HG03565 (cell line): Measurements from ENCODE around the gene ANXA11.
A peak's percentile ranks its signal among the peaks of the same experiment; 100 is the strongest.

Source experiments
- ATAC-seq: cut with Tn5 transposase; IDR thresholded peaks from one replicate; pipeline ENCODE4 v1.9.1; 2021; ENCODE audit warnings: mild to moderate bottlenecking, moderate library complexity; ENCODE audit not compliant: unreplicated experiment

Gene ANXA11

GRCh38 chr10:80110986-80111385, 94.4 kb downstream of the ANXA11 start:
- no peak for ATAC-seq

- ATAC-seq = no peak
These were observed 96.6 kb downstream of the ANXA11 start for GRCh38 chr10:80108576-80109239.

GRCh38 chr10:80104066-80104926, 101.0 kb downstream of the ANXA11 start:
- peak; percentile 76 for ATAC-seq
